CD4-positive, alpha-beta T cell treated with Interleukin-15 for 1 hour (primary cell): ENCODE results near the gene KCNK7.
A peak's percentile ranks its signal among the peaks of the same experiment; 100 is the strongest.
"Not testable (repeated sequence)": the region's sequence is repeated elsewhere in the genome, so short reads cannot be mapped to it uniquely, and the experiment has no call there.

Source experiments
- DNase-seq: peaks from one replicate; pipeline ENCODE4 v3.0.0-alpha.2; 2020

Gene KCNK7, protein sequence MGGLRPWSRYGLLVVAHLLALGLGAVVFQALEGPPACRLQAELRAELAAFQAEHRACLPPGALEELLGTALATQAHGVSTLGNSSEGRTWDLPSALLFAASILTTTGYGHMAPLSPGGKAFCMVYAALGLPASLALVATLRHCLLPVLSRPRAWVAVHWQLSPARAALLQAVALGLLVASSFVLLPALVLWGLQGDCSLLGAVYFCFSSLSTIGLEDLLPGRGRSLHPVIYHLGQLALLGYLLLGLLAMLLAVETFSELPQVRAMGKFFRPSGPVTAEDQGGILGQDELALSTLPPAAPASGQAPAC

GRCh38 chr11:65595543-65596281 is at the start of gene KCNK7:
Gene KCNK7, minus strand, starts transcription at chr11:65595800. Its CDS starts 28 bp downstream, at chr11:65595772.
- no peak for DNase-seq

- no peak for DNase-seq
Observed at GRCh38 chr11:65644837-65645236, 49.2 kb upstream of the KCNK7 start.

DNA sequence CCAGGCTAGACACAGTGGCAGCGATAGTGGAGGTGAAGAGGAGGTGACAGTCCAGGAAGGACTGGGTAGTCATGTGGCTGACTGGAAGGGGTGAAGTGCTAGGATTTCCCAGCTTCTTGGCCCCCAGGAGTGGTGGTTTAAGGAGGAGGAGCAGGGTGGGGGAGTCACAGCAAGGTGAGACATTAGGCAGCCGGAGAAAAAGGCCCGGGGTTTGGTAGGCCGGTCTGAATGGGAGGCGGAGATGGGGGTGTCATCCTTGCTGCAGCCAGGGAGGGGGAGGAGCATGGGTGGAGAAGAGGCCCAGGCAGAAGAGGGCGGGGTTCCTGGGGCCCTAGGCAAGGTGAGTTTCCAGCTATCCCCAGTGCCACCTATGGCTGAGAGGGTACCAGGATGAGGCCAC is 48.4 kb upstream of the KCNK7 start:
- DNase-seq: no peak

GRCh38 chr11:65642014-65642671 is 46.5 kb upstream of the KCNK7 start:
- DNase-seq: peak; percentile 33

GRCh38 chr11:65641297-65642013 is 45.9 kb upstream of the KCNK7 start:
- no peak for DNase-seq

GRCh38 chr11:65640483-65641296 is 45.1 kb upstream of the KCNK7 start:
- DNase-seq: peak; percentile 85

- DNase-seq: peak; percentile 95
Observed at GRCh38 chr11:65639623-65640482, 44.3 kb upstream of the KCNK7 start.

DNA sequence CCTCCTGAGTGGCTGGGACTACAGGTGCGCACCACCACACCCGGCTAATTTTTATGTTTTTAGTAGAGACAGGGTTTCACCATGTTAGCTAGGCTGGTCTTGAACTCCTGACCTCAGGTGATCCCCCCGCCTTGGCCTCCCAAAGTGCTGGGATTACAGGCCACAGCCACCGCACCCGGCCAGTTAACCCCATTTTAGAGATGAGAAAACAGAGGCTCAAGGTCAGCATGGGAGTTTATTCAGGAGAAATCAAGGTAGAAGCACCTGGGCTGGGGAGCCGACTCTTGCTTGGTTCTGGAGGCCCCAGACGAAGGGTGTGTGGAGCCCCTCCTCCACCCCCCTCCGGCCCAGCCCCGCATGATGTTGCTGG is 43.6 kb upstream of the KCNK7 start:
- not testable (repeated sequence) for DNase-seq

- peak; percentile 75 for DNase-seq
Observed at GRCh38 chr11:65637794-65638419, 42.3 kb upstream of the KCNK7 start, which contains the start of gene SIPA1. Gene SIPA1, plus strand, starts transcription at chr11:65638101. Its CDS starts 2,821 bp downstream, at chr11:65640922.

GRCh38 chr11:65637032-65637557 is 41.5 kb upstream of the KCNK7 start:
- DNase-seq: no peak

GRCh38 chr11:65636108-65637031 is 40.8 kb upstream of the KCNK7 start:
- DNase-seq: no peak

DNA sequence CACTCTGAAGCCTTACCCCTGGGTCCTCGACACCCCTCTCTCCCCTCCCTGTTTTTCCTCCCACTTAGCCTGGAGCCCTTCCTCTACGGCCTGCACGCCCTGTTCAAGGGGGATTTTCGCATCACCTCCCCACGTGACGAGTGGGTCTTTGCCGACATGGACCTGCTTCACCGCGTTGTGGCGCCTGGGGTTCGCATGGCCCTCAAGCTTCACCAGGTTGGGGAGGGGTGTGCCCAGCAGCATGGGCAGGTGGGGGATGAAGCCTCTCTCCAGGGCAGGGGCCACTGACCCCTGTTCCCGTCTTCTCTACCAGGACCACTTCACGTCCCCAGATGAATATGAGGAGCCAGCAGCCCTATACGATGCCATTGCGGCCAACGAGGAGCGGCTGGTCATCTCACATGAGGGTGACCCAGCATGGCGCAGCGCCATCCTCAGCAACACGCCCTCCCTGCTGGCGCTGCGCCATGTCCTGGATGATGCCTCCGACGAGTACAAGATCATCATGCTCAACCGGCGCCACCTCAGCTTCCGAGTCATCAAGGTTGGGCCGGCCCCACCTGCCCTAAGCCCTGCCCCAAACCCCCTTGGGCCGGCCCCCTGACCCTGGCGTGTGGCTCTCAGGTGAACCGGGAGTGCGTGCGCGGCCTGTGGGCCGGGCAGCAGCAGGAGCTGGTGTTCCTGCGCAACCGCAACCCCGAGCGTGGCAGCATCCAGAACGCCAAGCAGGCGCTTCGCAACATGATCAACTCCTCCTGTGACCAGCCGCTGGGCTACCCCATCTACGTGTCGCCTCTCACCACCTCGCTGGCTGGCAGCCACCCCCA is 39.5 kb upstream of the KCNK7 start:
- DNase-seq: no peak

DNA sequence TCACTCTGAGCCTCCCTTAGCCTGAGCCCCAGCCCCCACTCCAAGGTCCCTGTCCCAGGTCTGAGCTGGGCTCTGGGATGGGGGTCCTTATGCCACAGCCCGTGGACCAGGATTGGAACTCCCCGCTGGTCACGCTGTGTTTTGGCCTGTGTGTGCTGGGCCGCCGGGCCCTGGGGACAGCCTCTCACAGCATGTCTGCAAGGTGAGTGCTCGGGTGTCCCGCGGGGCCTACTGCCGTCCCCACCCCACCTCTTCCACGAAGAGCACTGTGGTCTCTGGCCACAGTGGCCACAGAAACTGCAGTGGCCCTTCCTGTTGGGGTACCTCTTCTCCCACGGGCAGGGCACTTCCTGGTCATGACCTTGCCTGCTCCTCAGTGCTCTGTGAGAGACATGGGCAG is 38.8 kb upstream of the KCNK7 start:
- no peak for DNase-seq

GRCh38 chr11:65634109-65634436 is 38.5 kb upstream of the KCNK7 start:
- no peak for DNase-seq

- DNase-seq: no peak
Observed at GRCh38 chr11:65633390-65634108, 37.9 kb upstream of the KCNK7 start.

- DNase-seq: no peak
Observed at GRCh38 chr11:65630215-65630614, 34.6 kb upstream of the KCNK7 start.

DNA sequence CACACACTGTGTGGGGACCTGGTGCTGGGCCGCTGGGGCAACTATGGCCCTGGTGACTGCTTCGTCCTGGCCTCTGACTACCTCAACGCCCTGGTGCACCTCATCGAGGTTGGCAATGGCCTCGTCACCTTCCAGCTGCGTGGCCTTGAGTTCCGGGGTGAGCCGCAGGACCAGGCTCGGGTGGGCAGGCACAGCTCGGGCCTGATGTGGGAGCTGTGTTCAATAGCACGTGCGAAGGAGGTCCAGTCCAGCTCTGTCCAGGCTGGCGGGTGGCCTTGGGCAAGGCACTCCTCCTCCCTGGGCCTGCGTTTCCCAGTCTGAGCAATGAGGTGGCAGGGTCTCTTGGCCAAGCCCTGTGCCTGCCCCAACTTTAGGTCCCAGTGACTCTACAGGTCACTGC is 34.0 kb upstream of the KCNK7 start:
- DNase-seq: no peak

DNA sequence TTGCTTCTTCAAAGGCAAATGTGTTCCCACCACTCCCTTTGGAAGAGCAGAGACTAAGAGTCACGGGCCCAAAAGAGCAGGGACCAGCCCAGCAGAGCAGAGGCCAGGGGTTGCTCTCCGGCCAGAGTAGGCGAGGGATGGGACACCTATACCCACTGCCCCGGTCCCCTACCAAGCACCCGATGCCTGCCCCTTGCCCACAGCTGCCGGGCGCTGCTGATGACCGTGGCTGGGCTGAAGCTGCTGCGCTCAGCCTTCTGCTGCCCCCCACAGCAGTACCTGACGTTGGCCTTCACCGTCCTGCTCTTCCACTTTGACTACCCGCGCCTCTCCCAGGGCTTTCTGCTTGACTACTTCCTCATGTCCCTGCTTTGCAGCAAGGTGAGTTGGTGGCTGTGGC is 31.6 kb upstream of the KCNK7 start:
- no peak for DNase-seq
